H9 (cell line): ENCODE results near the gene ZNF837. TPM values are rescaled to one million over a fixed set of nuclear protein-coding genes. Genes with fewer than 3 reads are reported as not detected.

Experiments
- DNase-seq: peaks from one replicate; pipeline ENCODE4 v3.0.0-alpha.2; 2017
- H2AFZ ChIP-seq: one replicate; pipeline ENCODE4 v1.6.1; 2013; ENCODE audit warnings: mild to moderate bottlenecking, low read length, control low read depth, moderate library complexity
- H2AK5ac ChIP-seq: 2 replicates; pipeline ENCODE4 v1.6.1; 2013; ENCODE audit warnings: low read length, control low read depth, mixed read lengths; ENCODE audit not compliant: insufficient read length
- H2BK120ac ChIP-seq: one replicate; pipeline ENCODE4 v1.6.1; 2013; ENCODE audit warnings: low read depth, mild to moderate bottlenecking, low read length, control low read depth, inconsistent platforms; ENCODE audit not compliant: poor library complexity, severe bottlenecking
- H2BK12ac ChIP-seq: 2 replicates; pipeline ENCODE4 v1.6.1; 2013; ENCODE audit warnings: low read length, control low read depth, mixed read lengths, low read depth; ENCODE audit not compliant: insufficient read length
- H2BK15ac ChIP-seq: 2 replicates; pipeline ENCODE4 v1.6.1; 2013; ENCODE audit warnings: low read depth, low read length, control low read depth
- H2BK20ac ChIP-seq: one replicate; pipeline ENCODE4 v1.6.1; 2013; ENCODE audit warnings: low read depth, mild to moderate bottlenecking, low read length, control low read depth, inconsistent platforms; ENCODE audit not compliant: poor library complexity, severe bottlenecking
- H2BK5ac ChIP-seq: 2 replicates; pipeline ENCODE4 v1.6.1; 2013; ENCODE audit warnings: low read length, control low read depth, mixed read lengths; ENCODE audit not compliant: insufficient read length
- H3K14ac ChIP-seq: 2 replicates; pipeline ENCODE4 v1.6.1; 2013; ENCODE audit warnings: low read length, control low read depth; ENCODE audit not compliant: insufficient read depth
- H3K18ac ChIP-seq: 2 replicates; pipeline ENCODE4 v1.6.1; 2013; ENCODE audit warnings: low read depth, mild to moderate bottlenecking, mixed read lengths, low read length, control low read depth; ENCODE audit not compliant: insufficient read length
- H3K23ac ChIP-seq: 2 replicates; pipeline ENCODE4 v1.6.1; 2013; ENCODE audit warnings: low read length, control low read depth, mixed read lengths, low read depth; ENCODE audit not compliant: insufficient read length
- H3K23me2 ChIP-seq: 2 replicates; pipeline ENCODE4 v1.6.1; 2013; ENCODE audit warnings: low read depth, mild to moderate bottlenecking, mixed read lengths, low read length, control low read depth; ENCODE audit not compliant: insufficient read length, poor library complexity, severe bottlenecking
- H3K27ac ChIP-seq: 2 replicates; pipeline ENCODE4 v1.5.1; 2013; ENCODE audit warnings: low read length, control low read depth, mixed read lengths, low read depth; ENCODE audit not compliant: insufficient read length
- H3K27me3 ChIP-seq: 2 replicates; pipeline ENCODE4 v1.6.1; 2013; ENCODE audit warnings: low read length, control low read depth, inconsistent platforms; ENCODE audit not compliant: insufficient read depth
- H3K4ac ChIP-seq: 2 replicates; pipeline ENCODE4 v1.6.1; 2013; ENCODE audit warnings: low read depth, mild to moderate bottlenecking, control low read depth, inconsistent platforms, low read length, moderate library complexity
- H3K4me1 ChIP-seq: 2 replicates; pipeline ENCODE4 v1.6.1; 2013; ENCODE audit warnings: low read length, control low read depth, inconsistent platforms; ENCODE audit not compliant: insufficient read depth
- H3K4me2 ChIP-seq: 2 replicates; pipeline ENCODE4 v1.6.1; 2013; ENCODE audit warnings: low read length, control low read depth, mixed read lengths; ENCODE audit not compliant: insufficient read length, insufficient read depth
- H3K56ac ChIP-seq: 2 replicates; pipeline ENCODE4 v1.6.1; 2013; ENCODE audit warnings: low read depth, mild to moderate bottlenecking, mixed read lengths, low read length, control low read depth; ENCODE audit not compliant: insufficient read length
- H3K79me1 ChIP-seq: 2 replicates; pipeline ENCODE4 v1.6.1; 2013; ENCODE audit warnings: low read depth, mild to moderate bottlenecking, moderate library complexity, low read length, control low read depth, inconsistent platforms; ENCODE audit not compliant: insufficient read depth, poor library complexity, severe bottlenecking
- H3K79me2 ChIP-seq: 2 replicates; pipeline ENCODE4 v1.6.1; 2013; ENCODE audit warnings: low read length, control low read depth, inconsistent platforms; ENCODE audit not compliant: insufficient read depth
- H3K9ac ChIP-seq: 2 replicates; pipeline ENCODE4 v1.6.1; 2013; ENCODE audit warnings: low read length, control low read depth, mixed read lengths; ENCODE audit not compliant: insufficient read length; ENCODE audit errors: extremely low read depth
- H3K9me3 ChIP-seq: one replicate; pipeline ENCODE4 v1.6.1; 2013; ENCODE audit warnings: low read depth, low read length, inconsistent platforms; ENCODE audit not compliant: control insufficient read depth
- H3T11ph ChIP-seq: one replicate; pipeline ENCODE4 v1.6.1; 2013; ENCODE audit warnings: mild to moderate bottlenecking, low read length, control low read depth, inconsistent platforms
- H4K20me1 ChIP-seq: one replicate; pipeline ENCODE4 v1.6.1; 2013; ENCODE audit not compliant: control insufficient read depth, insufficient read length, insufficient read depth
- H4K5ac ChIP-seq: 2 replicates; pipeline ENCODE4 v1.6.1; 2013; ENCODE audit warnings: low read depth, mild to moderate bottlenecking, mixed read lengths, low read length, control low read depth; ENCODE audit not compliant: insufficient read length
- H4K8ac ChIP-seq: replicated peaks from 2 replicates; pipeline ENCODE4 v1.6.1; 2013; ENCODE audit warnings: low read length, control low read depth, mixed read lengths, low read depth; ENCODE audit not compliant: insufficient read length
- H4K91ac ChIP-seq: 2 replicates; pipeline ENCODE4 v1.6.1; 2013; ENCODE audit warnings: low read depth, mild to moderate bottlenecking, moderate library complexity, mixed read lengths, low read length, control low read depth; ENCODE audit not compliant: insufficient read length
- H3K27ac Mint-ChIP-seq, 3 experiments: 2 replicates in 2 of 3; 3 replicates in 1 of 3; pipeline ENCODE4 v1.8.0; 2020 to 2021; ENCODE audit warnings: mixed read lengths in 3 of 3, mild to moderate bottlenecking in 1 of 3, moderate library complexity in 1 of 3
- H3K27me3 Mint-ChIP-seq: 2 replicates; pipeline ENCODE4 v1.8.0; 2021; ENCODE audit warnings: low read depth, mild to moderate bottlenecking, moderate library complexity, mixed read lengths
- H3K36me3 Mint-ChIP-seq, 3 experiments: 2 replicates in 2 of 3; 3 replicates in 1 of 3; pipeline ENCODE4 v1.8.0; 2020 to 2021; ENCODE audit warnings: low read depth in 3 of 3, mixed read lengths in 3 of 3; ENCODE audit not compliant: insufficient read depth in 1 of 3
- H3K4me1 Mint-ChIP-seq, 2 experiments: 2 replicates each; pipeline ENCODE4 v1.8.0; 2020; ENCODE audit warnings: mixed read lengths in 2 of 2
- H3K4me3 Mint-ChIP-seq, 2 experiments: 2 replicates in 1 of 2; 3 replicates in 1 of 2; pipeline ENCODE4 v1.8.0; 2020 to 2021; ENCODE audit warnings: mild to moderate bottlenecking in 2 of 2, mixed read lengths in 2 of 2, moderate library complexity in 1 of 2
- H3K9me3 Mint-ChIP-seq, 2 experiments: 2 replicates in 1 of 2; 3 replicates in 1 of 2; pipeline ENCODE4 v1.8.0; 2020; ENCODE audit warnings: mild to moderate bottlenecking in 2 of 2, mixed read lengths in 2 of 2, moderate library complexity in 1 of 2
- CTCF ChIP-seq: fragments of 200-600 bp; sonication (generic); conservative IDR thresholded peaks from 3 replicates; pipeline ENCODE4 v1.8.0; 2021; ENCODE audit warnings: antibody characterized with exemption, mild to moderate bottlenecking
- WGBS: extraction: QIAGEN DNeasy Blood & Tissue Kit; methylation state at CpG from one replicate; pipeline ENCODE4 v1.1.7; 2013; ENCODE audit warnings: missing lambda C conversion rate, low lambda C conversion rate, mixed read lengths; ENCODE audit not compliant: insufficient read length; ENCODE audit errors: extremely low coverage; 5-methylcytosine and 5-hydroxymethylcytosine counted together
- total RNA-seq: library from RNA; stranded (reverse); gene quantifications from 2 replicates; pipeline ENCODE4 v1.2.1, GENCODE V29; 2021

Gene ZNF837
- total RNA-seq, 1 experiment from 2014 or later, result 3.4 TPM

GRCh38 chr19:58395220-58395978 is 14.6 kb upstream of the ZNF837 start, which contains the start of gene RNF225:
Gene RNF225 (plus strand): TSS chr19:58395656. CDS start chr19:58396090, 434 bp downstream.
- Histone ChIP-seq H2AK5ac (no peak within 1 kb of the TSS), H3T11ph (no peak within 1 kb of the TSS), H3K4me2 (peak within 1 kb of the TSS; percentile 30), H4K5ac (no peak within 1 kb of the TSS), H3K79me1 (peaks cover 3% of the 10 kb centered on the region), H2BK20ac (no peak within 1 kb of the TSS), H3K4me1 (no peaks in the 10 kb centered on the region), H3K14ac (no peak within 1 kb of the TSS), H3K9ac (no peak within 1 kb of the TSS), H3K79me2 (no peaks in the 10 kb centered on the region), H3K23ac (no peak within 1 kb of the TSS), H2BK120ac (no peak within 1 kb of the TSS), H2BK5ac (no peak within 1 kb of the TSS), H3K27ac (no peak within 1 kb of the TSS), H2BK12ac (no peak within 1 kb of the TSS), H3K23me2 (peaks cover 7% of the 10 kb centered on the region), H4K8ac (no peak within 1 kb of the TSS), H2BK15ac (no peak within 1 kb of the TSS), H3K27me3 (no peaks in the 10 kb centered on the region; the same call in 1 of the 2 replicates), H3K18ac (peak within 1 kb of the TSS; percentile 22), H3K9me3 (no peaks in the 10 kb centered on the region), H4K91ac (no peak within 1 kb of the TSS), H4K20me1 (peaks cover 5% of the 10 kb centered on the region), H3K4ac (no peak within 1 kb of the TSS), H2AFZ (no peak within 1 kb of the TSS), H3K56ac (no peak within 1 kb of the TSS)
- Mint-ChIP-seq H3K36me3 (peaks cover 37 to 47% (median 40%) of the 10 kb centered on the region in 3 experiments; a peak in 6 of 7 replicates), H3K9me3 (no peaks in the 10 kb centered on the region), H3K27ac (peak within 1 kb of the TSS; percentile 50 to 90 (median 85); a peak in 5 of 7 replicates), H3K27me3 (peaks cover 12% of the 10 kb centered on the region), H3K4me3 (peak within 1 kb of the TSS; percentile 55 to 69), H3K4me1 (peaks cover 12% of the 10 kb centered on the region in 2 experiments)
- DNase-seq, result peak; percentile 88
- whole genome bisulfite sequencing, result no CpG with 5 or more reads among the region's 21 CpGs
- no peak for TF ChIP-seq CTCF
